HG02938 (cell line): Measurements from ENCODE around the gene ZAR1L.
"Not testable (repeated sequence)": the region's sequence is repeated elsewhere in the genome, so short reads cannot be mapped to it uniquely, and the experiment has no call there.

Experiments used
- ATAC-seq: cut with Tn5 transposase; IDR thresholded peaks from one replicate; pipeline ENCODE4 v1.9.1; 2021; ENCODE audit warnings: mild to moderate bottlenecking, moderate library complexity; ENCODE audit not compliant: unreplicated experiment

ZAR1L gene

GRCh38 chr13:32315238-32316027 lies at the start of gene ZAR1L, which contains the start of gene BRCA2:
Gene ZAR1L (minus strand): TSS chr13:32315363. CDS start chr13:32311925, 3,438 bp downstream.
Gene BRCA2 (plus strand): TSS chr13:32315508. CDS start chr13:32316461, 953 bp downstream.
- peak; percentile 87 for ATAC-seq

GRCh38 chr13:32362574-32362973 lies 47.4 kb upstream of the ZAR1L start:
- no peak for ATAC-seq

- not testable (repeated sequence) for ATAC-seq
Observed at GRCh38 chr13:32355935-32356334, 40.8 kb upstream of the ZAR1L start.

- peak; percentile 75 for ATAC-seq
Observed at GRCh38 chr13:32354040-32354439, 38.9 kb upstream of the ZAR1L start.

GRCh38 chr13:32350839-32351441 lies 35.8 kb upstream of the ZAR1L start:
- ATAC-seq, result not testable (repeated sequence)

- no peak for ATAC-seq
Observed at GRCh38 chr13:32347651-32348050, 32.5 kb upstream of the ZAR1L start.

- no peak for ATAC-seq
Observed at GRCh38 chr13:32340914-32341313, 25.8 kb upstream of the ZAR1L start.

GRCh38 chr13:32334671-32335070 lies 19.5 kb upstream of the ZAR1L start:
- ATAC-seq, result no peak

- no peak for ATAC-seq
Observed at GRCh38 chr13:32330441-32330840, 15.3 kb upstream of the ZAR1L start.

GRCh38 chr13:32323912-32324311 lies 8.7 kb upstream of the ZAR1L start:
- ATAC-seq, result no peak

GRCh38 chr13:32320528-32320927 lies 5.4 kb upstream of the ZAR1L start:
- ATAC-seq, result no peak

- ATAC-seq, result no peak
Observed at GRCh38 chr13:32317716-32318465, 2.7 kb upstream of the ZAR1L start.

GRCh38 chr13:32316501-32316900 lies 1.3 kb upstream of the ZAR1L start:
- no peak for ATAC-seq

- ATAC-seq, result peak; percentile 51
Observed at GRCh38 chr13:32316028-32316339, 821 bp upstream of the ZAR1L start.

GRCh38 chr13:32314271-32315237 lies 609 bp downstream of the ZAR1L start:
- peak; percentile 31 for ATAC-seq

GRCh38 chr13:32311188-32311897 lies 3.8 kb downstream of the ZAR1L start:
- ATAC-seq, result no peak

- ATAC-seq, result peak; percentile 63
Observed at GRCh38 chr13:32310134-32310706, 4.9 kb downstream of the ZAR1L start.

- ATAC-seq, result peak; percentile 8
Observed at GRCh38 chr13:32309312-32310133, 5.6 kb downstream of the ZAR1L start.

- ATAC-seq, result no peak
Observed at GRCh38 chr13:32305646-32306045, 9.5 kb downstream of the ZAR1L start.
